HG03196 (cell line): ENCODE measurements around the gene SPOCK3.
A peak's percentile ranks its signal among the peaks of the same experiment; 100 is the strongest.
"Not testable (repeated sequence)": the region's sequence is repeated elsewhere in the genome, so short reads cannot be mapped to it uniquely, and the experiment has no call there.

ENCODE experiments used
- ATAC-seq: cut with Tn5 transposase; IDR thresholded peaks from one replicate; pipeline ENCODE4 v1.9.1; 2021; ENCODE audit not compliant: unreplicated experiment

Gene SPOCK3

DNA sequence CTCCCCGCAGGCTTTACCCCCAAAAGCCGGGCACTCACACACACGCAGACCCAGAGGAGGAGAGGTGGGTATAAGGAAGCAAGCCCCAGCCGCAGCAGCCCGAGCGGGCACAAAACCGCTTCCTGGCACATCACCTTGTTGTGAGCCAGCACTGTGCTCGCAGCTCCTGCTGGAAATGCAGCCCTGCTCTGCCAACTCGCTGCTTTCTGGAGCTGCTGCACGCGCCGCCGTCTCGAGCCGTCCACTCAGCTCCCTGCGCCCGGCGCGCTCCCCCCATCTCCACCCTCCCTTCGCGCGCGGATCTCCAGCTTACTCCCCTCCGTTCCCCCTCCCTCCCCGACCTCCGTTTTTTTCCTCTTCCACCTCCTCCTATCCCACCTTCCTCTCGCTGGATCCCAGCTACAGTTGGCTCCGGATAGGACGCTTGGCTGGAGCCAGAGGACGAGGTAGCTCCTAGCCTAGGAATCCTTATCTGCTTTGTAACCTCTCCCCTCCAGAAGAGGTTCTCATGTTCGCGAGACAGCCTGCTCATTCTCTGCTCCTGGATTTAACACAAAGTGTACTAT, at the start of gene SPOCK3:
SPOCK3 (minus strand) TSS at position 179 of the 566 bp plus-strand sequence.
- ATAC-seq, result no peak

DNA sequence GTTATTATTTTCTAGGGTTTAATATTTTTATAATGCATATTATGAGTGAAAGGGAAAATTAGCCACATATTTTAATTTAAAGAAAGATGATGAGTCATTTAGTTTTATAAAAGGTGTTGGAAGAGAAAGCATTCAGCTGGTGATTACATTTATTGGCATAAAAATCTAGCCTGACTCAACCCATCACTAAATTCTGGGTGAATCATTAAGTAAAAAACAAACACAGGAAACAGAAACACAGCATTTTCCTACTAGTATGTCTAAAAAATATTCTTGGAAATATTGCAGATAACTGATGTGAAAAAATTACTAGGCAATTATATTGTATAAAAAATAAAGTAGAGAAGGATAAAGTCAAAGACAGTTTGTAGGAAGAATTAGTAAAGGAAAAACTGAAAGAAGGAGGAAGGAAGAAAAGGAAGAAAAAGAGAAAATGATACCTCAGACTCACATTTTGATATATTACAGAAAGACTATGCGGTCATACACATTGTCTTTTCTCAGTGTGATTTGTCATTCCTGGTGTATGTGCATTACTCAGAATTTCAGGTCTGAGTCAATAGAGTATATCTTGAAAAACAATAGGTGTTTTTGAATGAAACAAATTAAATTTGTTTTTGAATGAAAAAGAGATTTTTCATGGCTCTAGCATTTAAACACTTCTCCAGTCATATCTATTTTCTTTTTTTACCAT, 48.0 kb upstream of the SPOCK3 start:
- ATAC-seq, result no peak

DNA sequence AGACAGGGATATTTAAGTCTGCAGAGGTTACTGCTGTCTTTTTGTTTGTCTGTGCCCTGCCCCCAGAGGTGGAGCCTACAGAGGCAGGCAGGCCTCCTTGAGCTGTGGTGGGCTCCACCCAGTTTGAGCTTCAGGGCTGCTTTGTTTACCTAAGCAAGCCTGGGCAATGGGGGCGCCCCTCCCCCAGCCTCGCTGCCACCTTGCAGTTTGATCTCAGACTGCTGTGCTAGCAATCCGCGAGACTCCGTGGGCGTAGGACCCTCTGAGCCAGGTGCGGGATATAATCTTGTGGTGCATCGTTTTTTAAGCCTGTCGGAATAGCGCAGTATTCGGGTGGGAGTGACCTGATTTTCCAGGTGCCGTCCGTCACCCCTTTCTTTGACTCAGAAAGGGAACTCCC, 47.3 kb upstream of the SPOCK3 start:
- ATAC-seq, result not testable (repeated sequence)

DNA sequence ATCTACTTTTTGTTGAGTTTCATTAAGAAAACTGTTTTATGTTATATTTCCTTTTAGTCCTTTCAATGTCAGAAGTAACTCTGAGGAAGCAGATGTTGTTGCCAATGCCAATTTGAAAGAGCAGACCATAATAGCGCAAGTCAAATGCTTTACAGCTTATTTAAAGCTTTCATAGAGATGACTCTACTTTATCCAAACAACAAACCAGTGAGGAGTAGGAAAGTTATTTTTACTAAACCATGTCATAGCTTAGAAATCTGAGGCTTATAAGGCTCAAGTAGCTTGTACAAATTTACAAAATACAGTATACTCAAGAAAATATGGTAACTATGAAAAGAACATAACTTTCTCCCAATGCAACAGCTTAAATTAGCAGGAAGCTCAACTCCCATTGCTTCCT, 40.1 kb upstream of the SPOCK3 start:
- ATAC-seq, result no peak

DNA sequence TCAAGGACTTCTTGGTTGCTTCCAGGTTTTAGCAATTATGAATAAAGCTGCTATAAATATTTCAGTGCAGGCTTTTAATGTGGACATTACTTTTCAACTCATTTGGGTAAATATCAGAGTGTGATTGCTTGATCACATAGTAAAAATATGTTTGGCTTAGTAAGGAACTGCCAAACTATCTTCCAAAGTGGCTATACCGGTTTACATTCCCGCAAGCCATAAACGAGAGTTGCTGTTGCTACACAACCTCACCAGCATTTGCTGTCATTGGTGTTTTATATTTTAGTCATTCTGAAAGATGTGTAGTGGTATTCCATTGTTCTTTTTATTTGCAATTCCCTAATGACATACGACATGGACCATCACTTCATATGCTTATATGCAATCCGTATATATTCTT, 30.9 kb upstream of the SPOCK3 start:
- ATAC-seq, result no peak

DNA sequence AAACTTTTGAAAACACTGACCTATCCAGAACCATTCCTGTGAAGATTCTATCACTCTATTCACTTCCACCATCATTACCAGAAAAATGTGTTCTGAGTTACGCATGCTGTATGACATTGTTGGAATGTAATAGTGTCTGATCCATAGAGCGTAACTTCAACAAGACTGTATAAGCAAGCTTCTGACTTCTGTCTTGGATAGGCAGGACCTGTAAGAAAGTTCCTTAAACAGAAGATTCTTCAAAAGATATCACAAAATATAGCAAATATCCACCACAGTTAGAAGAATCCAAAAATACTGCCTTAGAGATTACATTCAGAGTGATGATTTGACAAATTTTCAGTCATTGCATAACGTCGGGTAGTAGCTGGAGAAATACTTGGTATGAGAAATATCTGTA, 14.0 kb upstream of the SPOCK3 start:
- no peak for ATAC-seq

DNA sequence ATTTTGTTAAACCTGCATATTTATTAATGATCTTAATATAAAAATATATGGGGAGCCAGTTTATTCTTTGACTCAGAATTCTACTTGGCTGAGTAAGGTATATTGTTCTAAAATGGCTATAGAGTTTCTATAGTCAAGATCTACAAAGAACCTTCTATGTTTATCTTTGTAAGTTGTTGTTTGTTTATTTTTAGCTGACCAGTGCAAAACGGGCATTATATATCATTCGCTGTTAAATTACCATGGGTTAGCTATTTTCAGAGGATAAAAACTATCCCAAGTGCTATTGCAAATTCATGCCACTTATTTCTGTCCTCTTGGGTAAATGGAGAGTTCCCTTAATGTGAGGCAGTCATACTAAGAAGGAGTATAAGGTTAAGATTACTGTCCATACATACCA, 5.3 kb upstream of the SPOCK3 start:
- no peak for ATAC-seq

DNA sequence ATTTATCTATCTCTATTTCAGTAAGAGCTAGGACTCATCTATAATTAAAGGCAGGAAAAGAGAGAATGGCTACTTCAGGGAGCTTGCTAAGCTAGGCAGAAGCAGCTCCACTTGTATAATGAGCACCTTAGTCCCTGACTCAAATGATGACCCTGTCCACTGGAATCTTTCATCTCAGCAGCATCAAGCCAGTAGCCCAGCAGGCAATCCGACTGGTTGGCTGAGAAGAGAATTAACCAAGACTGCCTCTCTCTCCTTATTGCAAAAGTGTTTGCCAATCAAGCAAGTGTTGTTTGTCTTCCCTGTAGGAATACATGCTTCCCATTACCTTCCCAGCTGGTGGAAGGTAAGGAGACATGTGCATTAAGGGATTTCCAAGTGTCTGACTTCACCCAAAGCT, 3.9 kb upstream of the SPOCK3 start:
- ATAC-seq, result no peak

DNA sequence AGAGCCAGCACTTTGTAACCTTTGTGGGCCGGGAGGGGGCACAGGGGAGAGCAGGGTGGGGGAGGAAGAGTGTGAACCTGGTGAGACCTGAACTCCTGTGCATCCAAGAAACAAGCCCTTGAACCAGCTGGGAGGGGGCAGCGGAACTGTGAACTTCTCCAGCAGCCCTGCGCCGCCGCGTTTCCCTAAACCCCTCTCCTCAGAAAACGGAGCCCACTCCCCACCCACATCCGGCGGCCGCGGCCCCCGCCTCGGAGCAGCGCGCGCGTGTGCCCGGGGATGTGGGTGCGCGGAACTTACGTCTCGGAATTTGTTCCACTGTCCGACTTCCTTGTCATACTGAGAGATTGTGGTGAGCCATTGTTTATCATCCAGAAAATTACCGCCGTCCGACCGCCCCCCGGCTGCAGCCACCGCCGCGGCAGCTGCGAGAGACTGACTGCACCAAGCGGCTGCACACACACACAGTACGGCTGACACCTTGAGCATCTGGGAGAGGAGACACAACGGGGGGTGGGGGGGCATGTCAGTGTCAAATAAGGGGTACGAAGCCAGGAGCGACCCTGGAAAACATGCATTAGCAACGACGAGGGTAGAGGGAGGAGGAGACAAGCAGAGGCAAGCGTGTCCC, 494 bp downstream of the SPOCK3 start:
- no peak for ATAC-seq

DNA sequence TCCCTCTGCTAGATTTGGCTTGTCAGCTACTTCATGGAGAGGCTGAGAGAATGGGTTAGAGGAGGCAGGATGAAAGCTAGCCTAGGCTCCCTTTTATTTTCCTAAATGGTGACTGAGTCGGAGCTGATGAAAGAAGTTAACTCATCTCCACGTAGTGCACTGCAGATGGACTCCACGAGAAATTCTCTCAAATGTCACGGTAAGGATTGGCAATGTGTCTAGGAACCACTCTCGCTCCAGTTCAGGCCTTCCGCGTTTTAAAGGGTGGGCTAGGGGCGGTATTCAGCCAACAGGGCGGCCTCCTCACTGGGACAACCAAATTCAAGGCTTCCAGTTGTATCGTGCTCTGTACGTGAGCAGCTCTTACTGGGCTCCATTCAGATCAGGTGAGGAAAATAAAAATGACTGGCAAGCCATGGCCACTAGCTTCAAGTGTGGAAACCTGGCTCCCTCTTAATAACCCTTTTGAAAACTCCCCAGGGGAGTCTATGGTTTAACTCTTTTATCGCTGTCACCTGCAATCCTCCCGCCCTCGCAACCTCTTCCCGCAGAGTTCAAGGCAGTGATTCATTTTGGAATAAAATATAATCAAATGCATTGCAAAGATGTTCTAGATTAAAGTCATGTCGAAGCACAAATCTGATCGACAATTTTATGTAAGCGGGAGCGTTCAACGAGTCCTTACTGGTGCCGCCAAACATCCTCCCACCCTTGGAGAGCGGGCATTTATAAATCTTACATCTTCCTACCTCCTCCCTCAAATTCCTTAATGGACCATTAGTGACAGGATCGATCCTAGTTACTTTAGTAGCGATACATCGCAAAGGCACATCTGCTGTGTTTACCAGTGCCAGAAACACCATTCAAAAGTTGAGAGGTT, 1.2 kb downstream of the SPOCK3 start:
- no peak for ATAC-seq

DNA sequence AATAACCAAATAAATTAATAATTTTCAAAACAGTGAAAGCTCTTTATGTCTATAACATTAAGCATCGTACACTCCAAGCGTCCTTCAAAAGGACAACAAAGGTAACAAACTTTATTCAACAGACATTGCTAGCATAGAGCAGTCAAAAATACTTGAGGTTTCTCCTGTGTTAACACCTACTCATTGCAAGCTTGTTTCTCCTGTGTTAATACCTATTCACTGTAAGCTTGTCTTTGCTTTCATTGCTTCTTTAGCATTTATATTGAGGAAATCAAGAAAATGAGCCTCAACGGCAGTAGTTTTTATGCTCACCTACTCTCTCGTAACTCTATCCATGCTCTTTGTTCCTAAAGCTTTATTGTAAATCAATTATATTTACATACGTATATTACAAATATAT, 3.5 kb downstream of the SPOCK3 start:
- ATAC-seq, result no peak

DNA sequence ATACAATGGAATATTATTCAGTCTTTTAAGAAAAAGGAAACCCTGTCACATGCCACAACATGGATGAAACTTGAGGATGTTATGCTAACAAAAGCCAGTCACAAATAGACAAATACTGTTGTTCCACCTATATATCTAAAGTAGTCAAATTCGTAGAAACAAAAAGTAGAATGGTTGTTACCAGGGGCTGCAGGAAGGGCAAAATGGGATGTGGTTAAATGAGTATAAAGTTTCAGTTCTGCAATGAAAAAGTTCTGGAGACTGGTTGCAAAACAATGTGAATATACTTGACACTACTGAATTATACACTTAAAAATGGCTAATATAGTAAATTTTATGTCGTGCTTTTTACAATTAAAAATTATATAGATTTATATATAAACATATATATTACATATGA, 12.2 kb downstream of the SPOCK3 start:
- peak; percentile 77 for ATAC-seq

DNA sequence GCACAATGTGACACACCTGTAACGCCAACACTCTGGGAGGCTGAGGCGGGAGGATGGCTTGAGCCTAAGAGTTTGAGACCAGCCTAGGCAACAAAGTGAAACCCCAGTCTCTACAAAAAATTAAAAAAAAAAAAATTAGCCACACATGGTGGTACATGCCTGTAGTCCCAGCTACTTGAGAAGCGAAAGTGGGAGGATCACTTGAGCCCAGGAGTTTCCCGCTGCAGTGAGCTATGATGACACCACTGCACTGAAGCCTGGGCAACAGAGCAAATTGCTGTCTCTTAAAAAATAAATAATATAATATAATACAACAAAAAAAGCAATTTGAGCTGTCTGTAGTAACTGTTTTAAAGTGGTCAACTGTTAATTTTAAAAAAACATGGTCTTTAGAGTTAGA, 13.2 kb downstream of the SPOCK3 start:
- no peak for ATAC-seq

DNA sequence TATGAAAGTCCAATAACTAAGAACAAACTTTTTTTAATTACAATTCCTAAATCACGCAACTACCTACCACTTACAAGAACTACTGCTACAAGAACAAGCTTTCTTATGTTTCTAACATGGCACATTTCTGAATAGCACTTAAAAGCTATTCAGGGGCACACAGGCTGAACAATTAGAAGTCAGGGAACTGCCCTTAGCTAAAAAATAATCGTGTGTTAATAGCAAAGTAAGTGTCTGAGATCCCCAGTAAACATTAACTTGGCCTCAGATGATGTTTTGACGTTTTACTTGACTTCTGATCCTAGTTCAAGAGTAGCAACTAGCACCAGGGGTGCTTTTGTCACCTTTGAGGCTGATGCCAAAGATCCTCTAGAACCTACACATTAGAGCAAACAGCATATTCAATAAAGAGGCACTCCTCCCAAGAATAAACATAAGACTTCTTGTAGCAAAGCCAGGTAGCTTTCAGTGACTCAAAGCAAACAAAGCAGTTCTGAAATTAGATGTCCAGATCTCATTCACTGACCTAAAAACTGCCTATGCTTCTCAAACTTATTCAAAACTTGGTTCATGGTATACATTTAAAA, 16.2 kb downstream of the SPOCK3 start:
- no peak for ATAC-seq

DNA sequence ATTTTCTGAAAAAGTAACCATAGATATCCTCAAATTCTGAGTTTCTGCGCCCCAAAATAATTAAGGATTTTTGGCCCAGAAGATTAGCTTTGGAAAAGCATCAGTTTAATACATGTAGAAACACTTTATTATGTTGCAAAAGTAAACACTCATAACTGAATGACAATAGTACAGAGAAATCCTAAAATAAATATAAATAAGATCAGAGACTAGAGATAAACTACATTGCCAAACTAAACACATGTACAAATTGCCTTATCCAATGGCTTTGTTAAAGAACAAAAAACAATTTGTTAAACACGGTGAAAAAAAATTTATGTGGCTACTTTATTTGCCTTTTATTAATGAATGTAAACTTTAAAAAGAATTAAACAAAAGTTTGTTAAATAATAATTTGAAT, 17.5 kb downstream of the SPOCK3 start:
- no peak for ATAC-seq

DNA sequence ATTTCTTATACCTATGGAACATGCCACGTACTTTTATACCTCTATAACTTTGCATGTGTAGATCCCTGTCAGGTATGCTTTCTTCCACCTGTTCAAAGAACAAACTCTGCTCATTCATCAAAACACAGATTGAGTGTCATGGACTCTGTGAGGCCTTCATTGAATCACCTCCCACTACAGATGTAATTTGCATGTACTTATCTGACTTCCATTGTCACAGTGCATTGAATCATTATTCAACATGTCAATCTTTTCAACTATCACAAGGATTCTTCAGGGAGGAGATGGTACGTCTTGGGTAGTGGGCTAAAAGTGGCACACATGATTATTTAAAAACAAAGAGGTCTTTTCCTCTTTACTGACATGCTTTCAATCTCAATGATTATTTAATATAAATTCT, 24.1 kb downstream of the SPOCK3 start:
- ATAC-seq, result no peak

DNA sequence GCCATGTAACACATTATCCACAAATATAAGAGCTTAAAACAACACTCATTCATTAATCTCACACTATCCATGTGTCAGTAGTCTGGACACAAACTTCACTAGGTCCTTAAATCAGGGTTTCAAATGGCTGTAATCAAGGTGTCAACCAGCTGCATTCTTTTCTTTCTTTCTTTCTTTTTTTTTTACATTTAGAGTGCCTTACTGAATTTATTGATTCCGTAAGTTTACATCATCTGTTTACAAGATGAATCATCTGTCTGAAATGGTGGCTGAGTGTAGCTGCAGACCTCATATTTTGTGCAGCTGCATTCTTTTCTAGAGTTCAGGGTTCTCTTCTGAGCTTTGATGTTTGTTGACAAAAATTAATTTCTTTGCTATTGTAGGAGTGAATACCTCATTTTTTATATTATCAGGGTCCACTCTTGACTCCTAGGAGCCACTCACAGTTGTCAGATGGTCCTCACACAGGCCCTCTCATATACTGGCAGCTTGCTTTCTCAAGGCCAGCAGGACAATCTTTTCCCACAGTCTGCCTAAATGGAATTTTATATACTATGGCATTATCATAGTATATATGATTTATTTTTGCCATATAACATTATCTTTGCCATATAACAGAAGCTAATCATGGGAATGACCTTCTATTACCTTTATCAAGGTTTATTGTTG, 37.8 kb downstream of the SPOCK3 start:
- ATAC-seq, result no peak

DNA sequence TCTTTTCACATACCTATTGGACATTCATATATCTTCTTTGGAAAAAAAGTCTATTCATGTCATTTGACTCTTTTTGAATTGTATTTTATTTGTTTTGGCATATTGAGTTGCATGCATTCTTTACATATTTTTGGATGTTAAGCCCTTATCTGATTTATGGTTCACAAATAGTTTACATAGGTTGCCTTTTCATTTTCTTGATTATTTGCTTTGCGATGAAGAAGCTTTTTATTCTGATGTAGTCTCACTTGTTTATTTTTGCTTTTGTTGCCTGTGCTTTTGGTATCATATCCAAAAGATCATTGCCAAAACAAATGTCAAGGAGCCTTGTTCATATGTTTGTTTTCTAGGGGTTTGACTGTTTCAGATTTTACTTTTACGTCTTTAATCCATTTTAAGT, 43.9 kb downstream of the SPOCK3 start:
- no peak for ATAC-seq

DNA sequence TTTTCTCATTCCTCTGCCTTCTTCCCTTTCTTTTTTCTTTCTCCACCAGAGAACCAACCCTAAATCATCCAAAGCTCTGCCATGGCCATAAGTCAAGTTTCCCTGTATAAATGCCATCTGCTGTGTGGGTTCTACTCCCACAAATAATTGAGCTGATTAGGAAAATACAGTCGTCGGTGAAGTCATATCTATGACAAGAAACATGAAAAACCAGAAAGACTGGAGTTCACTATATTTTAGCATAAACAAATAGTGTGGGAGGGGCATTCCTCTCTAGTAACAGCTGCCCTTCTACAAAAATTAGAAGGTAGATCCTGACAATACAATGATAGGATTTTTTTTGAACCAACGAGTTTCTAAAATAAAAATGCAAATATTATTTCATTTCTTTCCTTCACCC, 48.8 kb downstream of the SPOCK3 start:
- ATAC-seq, result no peak

DNA sequence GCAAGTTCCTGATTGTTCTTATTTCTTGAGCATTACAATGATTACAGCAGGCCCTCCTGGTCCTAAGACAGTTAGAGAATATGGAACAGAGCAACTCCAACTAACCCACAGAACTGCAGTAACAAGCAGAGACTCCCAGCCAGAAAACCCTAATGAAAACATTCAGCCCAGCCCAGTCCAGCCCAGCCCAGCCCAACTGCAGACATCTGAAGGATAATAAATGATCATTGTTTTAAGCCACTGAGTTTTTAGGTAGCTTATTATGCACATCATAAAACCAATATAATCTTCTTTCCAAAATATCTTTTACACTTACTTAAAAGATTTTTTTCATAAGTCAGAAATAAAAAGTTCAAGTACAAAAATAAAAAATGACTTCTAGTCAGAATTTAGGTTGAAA, 51.3 kb downstream of the SPOCK3 start:
- no peak for ATAC-seq

DNA sequence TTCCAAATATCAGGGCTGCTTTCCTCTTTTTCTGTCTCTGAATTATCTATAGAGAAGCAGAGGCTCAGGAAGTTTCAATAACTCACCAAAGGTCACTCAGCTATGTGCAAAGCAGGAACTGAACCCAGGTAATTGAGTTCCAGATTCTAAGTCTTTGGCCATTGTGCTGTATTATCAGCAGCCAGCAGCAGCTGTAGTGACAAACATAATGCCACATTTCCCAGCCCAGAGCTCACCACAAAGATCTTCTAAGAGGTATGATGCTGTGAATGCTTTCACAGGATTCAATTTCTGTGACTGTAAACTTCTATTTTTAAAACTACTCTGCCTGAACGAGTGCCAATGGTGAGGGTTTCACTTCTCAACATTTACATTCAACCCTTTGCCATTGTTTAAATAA, 56.4 kb downstream of the SPOCK3 start:
- no peak for ATAC-seq
